Immature natural killer cell (primary cell): ENCODE data around the gene GJA4. TPM values are rescaled to one million over a fixed set of nuclear protein-coding genes. Genes with fewer than 3 reads are reported as not detected.
"Not testable (repeated sequence)": the region's sequence is repeated elsewhere in the genome, so short reads cannot be mapped to it uniquely, and the experiment has no call there.

Experiments
- DNase-seq, 3 donors: peaks; one replicate each; pipeline ENCODE4 v3.0.0; 2022; ENCODE audit warnings: mixed read lengths in 1 of 3
- H3K27ac Mint-ChIP-seq, 6 donors: one replicate each; pipeline ENCODE4 v1.8.0; 2020; ENCODE audit warnings: mixed read lengths in 6 of 6, mild to moderate bottlenecking in 5 of 6, inconsistent platforms in 4 of 6, moderate library complexity in 3 of 6
- H3K27me3 Mint-ChIP-seq, 3 donors: one replicate each; pipeline ENCODE4 v1.8.0; 2020 to 2021; ENCODE audit warnings: low read depth in 3 of 3, mild to moderate bottlenecking in 3 of 3, mixed read lengths in 3 of 3, moderate library complexity in 3 of 3, inconsistent platforms in 1 of 3
- H3K36me3 Mint-ChIP-seq, 3 donors: one replicate each; pipeline ENCODE4 v1.8.0; 2020; ENCODE audit warnings: mixed read lengths in 3 of 3, inconsistent platforms in 2 of 3, mild to moderate bottlenecking in 2 of 3
- H3K4me1 Mint-ChIP-seq, 2 donors: one replicate each; pipeline ENCODE4 v1.8.0; 2020; ENCODE audit warnings: inconsistent platforms in 2 of 2, mild to moderate bottlenecking in 2 of 2, mixed read lengths in 2 of 2, moderate library complexity in 1 of 2
- H3K4me3 Mint-ChIP-seq, 5 donors: one replicate each; pipeline ENCODE4 v1.8.0; 2020; ENCODE audit warnings: mild to moderate bottlenecking in 5 of 5, mixed read lengths in 5 of 5, inconsistent platforms in 3 of 5, moderate library complexity in 3 of 5
- H3K9me3 Mint-ChIP-seq, 6 donors: one replicate each; pipeline ENCODE4 v1.8.0; 2020; ENCODE audit warnings: mild to moderate bottlenecking in 6 of 6, mixed read lengths in 6 of 6, inconsistent platforms in 4 of 6, moderate library complexity in 3 of 6
- polyA plus RNA-seq, 3 donors: library from polyadenylated mRNA; unstranded; fragments of 300-500 nt; fragmentation: Illumina TruSeq; gene quantifications; one replicate each; pipeline ENCODE4 v1.2.3, GENCODE V29; 2021

Gene GJA4
- polyA plus RNA-seq, 3 donors from 2014 or later, result not detected

DNA sequence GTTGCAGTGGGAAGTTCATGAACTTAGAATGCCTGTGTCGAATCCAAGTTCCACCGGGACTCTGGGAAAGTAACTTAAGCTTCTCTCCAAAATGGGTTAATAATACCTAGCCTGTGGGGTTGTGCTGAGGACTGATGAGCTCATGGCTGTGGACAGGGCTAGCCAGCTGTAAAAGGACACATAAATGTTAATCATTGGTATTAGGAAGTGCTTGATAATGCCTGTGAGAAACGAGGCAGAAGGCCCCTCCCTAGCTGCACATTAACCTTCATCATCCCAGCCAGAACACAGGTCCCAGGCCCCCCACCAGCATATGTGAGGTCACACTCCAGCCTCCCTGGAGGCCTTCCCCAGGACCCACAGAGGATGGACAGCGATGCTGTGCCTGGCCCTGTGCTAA is 34.0 kb upstream of the GJA4 start:
- H3K4me3 Mint-ChIP-seq, result no peak overlapping the region
- peaks cover 0 to 4% (median 2%) of the 10 kb centered on the region in 3 donors for H3K27me3 Mint-ChIP-seq
- no peaks in the 10 kb centered on the region for H3K4me1 Mint-ChIP-seq
- no peaks in the 10 kb centered on the region for H3K9me3 Mint-ChIP-seq
- no peak overlapping the region for H3K27ac Mint-ChIP-seq
- DNase-seq, result no peak
- H3K36me3 Mint-ChIP-seq, result no peaks in the 10 kb centered on the region

DNA sequence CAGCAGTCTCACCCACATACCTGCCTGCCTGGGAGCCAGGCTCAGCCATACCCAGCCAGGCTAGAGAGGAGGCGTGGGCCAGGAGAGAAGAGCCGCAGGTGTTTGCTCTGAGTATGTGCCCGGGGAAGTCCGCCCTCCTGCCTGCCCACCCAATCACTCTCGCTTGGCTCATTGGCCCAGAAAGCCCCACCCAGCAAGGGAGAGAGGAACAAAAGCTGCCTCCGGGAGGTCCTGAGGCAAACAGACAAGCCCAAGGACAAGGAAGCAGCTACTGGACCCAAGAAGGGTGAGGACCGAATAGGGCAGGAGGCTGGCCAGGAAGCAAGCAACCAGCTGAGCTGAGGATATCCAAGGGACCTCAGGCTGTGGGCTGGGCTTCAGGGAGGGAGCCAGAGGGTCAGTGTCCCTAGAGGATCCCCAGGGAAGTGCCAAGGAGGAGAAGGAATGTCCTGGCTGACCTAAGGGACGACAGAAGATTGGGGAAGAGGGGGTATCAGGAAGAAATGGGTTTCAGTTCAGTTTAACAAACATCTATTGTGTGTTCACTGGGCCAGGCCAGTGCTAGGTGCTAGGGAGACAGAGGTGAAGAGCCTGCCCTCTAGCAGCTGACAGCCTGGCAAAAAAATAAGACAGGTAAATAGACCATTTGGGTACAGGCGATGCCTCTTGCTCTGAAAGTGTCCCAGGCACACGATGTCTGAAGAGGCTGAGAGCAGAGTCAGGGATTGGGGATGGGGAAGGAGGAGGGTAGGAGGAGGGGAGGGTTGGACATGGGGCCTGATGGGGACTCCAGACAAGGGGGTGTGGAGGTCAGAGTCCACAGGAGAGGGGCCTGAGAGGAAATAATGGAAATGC is 33.1 kb upstream of the GJA4 start, which contains the start of gene GJB4:
Gene GJB4 (plus strand): TSS at position 238 of the 855 bp plus-strand sequence. CDS start 1,515 bp downstream, outside the sequence.
- H3K36me3 Mint-ChIP-seq, result no peaks in the 10 kb centered on the region
- H3K9me3 Mint-ChIP-seq, result no peaks in the 10 kb centered on the region
- no peak within 1 kb of the TSS for H3K27ac Mint-ChIP-seq
- H3K4me3 Mint-ChIP-seq, result no peak within 1 kb of the TSS
- no peak for DNase-seq
- peaks cover 0 to 4% (median 2%) of the 10 kb centered on the region in 3 donors for H3K27me3 Mint-ChIP-seq
- no peaks in the 10 kb centered on the region for H3K4me1 Mint-ChIP-seq

DNA sequence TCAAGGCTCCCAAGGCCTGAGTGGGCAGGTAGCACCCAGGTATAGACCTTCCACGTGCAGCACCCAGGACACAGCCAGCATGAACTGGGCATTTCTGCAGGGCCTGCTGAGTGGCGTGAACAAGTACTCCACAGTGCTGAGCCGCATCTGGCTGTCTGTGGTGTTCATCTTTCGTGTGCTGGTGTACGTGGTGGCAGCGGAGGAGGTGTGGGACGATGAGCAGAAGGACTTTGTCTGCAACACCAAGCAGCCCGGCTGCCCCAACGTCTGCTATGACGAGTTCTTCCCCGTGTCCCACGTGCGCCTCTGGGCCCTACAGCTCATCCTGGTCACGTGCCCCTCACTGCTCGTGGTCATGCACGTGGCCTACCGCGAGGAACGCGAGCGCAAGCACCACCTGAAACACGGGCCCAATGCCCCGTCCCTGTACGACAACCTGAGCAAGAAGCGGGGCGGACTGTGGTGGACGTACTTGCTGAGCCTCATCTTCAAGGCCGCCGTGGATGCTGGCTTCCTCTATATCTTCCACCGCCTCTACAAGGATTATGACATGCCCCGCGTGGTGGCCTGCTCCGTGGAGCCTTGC is 31.5 kb upstream of the GJA4 start:
- Mint-ChIP-seq H3K36me3 (no peaks in the 10 kb centered on the region), H3K4me3 (no peak overlapping the region), H3K27me3 (peaks cover 0 to 2% (median 2%) of the 10 kb centered on the region in 3 donors), H3K9me3 (no peaks in the 10 kb centered on the region), H3K4me1 (no peaks in the 10 kb centered on the region), H3K27ac (no peak overlapping the region)
- DNase-seq, result no peak

GRCh38 chr1:34761776-34762307 is 31.0 kb upstream of the GJA4 start:
- Mint-ChIP-seq H3K4me3 (no peak overlapping the region), H3K9me3 (no peaks in the 10 kb centered on the region), H3K27ac (no peak overlapping the region), H3K4me1 (no peaks in the 10 kb centered on the region), H3K36me3 (no peaks in the 10 kb centered on the region), H3K27me3 (peaks cover 0 to 2% (median 2%) of the 10 kb centered on the region in 3 donors)
- DNase-seq, result no peak

DNA sequence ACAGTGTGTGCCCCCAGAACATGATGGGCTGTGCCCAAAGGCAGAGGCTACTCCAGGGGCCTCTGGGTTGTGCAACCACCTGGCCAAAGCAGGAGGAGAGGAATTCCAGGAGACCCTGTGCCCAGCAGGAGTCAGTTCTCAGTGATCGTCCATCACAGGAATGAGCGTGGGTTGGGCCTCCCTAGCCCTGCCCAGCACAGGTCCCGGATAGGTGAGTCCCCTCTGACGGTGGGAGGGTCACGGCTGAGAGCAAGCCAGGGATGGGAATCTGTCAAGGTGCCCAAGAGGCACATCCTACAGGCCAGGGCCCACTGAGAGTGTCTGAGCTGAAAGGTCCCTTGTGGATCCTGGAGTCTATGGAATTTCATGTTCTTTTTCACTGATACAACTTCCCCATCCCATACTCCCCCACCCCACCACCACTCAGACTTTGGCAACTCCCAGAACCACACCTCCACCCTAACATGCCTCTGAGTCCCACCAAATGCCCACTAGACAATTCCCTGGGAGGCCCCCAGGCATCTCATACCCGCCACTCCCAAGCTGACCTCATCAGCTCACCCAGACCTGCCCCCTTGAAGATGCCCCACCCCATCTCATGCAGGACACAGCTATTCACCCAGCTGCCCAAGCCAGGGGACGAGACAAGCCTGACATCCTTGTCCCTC is 30.2 kb upstream of the GJA4 start:
- Mint-ChIP-seq H3K4me3 (no peak overlapping the region), H3K27ac (no peak overlapping the region), H3K9me3 (no peaks in the 10 kb centered on the region), H3K27me3 (peaks cover 0 to 2% (median 2%) of the 10 kb centered on the region in 3 donors), H3K36me3 (no peaks in the 10 kb centered on the region), H3K4me1 (no peaks in the 10 kb centered on the region)
- DNase-seq, result no peak

DNA sequence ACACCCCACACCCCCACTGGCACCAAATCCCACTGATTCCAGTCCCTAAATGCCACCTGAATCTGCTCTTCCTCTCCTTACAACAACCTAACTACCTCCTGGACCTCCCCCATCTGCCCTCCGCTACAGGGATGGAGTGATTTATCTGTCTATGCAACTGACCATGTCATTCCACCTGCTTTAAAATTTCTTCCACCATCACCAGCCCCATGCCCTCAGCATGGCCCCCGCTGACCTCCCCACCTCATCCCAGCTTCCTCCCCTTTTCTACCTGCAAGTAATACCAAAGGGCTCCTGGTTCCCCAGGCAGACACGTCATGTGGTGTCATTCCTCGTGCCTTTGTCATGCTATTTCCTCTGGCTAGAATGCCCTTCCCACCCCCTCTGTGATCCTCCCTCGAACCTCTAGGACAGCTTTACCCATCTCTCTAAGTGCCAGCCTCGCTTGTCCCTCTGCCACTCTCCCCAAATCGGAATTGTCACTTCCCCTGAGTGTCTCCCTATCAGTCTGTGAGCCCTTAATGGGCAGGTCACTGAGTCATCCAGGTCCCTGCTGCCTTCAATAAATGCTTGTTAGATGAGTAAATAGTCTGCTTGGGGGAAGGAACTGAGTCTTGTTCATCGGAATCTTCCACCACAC is 29.5 kb upstream of the GJA4 start:
- no peak for DNase-seq

GRCh38 chr1:34768856-34769255 is 23.9 kb upstream of the GJA4 start:
- Mint-ChIP-seq H3K4me3 (no peak overlapping the region), H3K4me1 (no peaks in the 10 kb centered on the region), H3K27ac (no peak overlapping the region), H3K36me3 (no peaks in the 10 kb centered on the region), H3K27me3 (peaks cover 0 to 4% (median 0%) of the 10 kb centered on the region in 3 donors), H3K9me3 (no peaks in the 10 kb centered on the region)
- DNase-seq, result no peak

More for the DNA sequence above, 29.5 kb upstream of the GJA4 start:
- no peak overlapping the region for H3K4me3 Mint-ChIP-seq
- no peaks in the 10 kb centered on the region for H3K9me3 Mint-ChIP-seq
- no peaks in the 10 kb centered on the region for H3K36me3 Mint-ChIP-seq
- H3K27ac Mint-ChIP-seq, result no peak overlapping the region
- peaks cover 0 to 2% (median 2%) of the 10 kb centered on the region in 3 donors for H3K27me3 Mint-ChIP-seq
- no peaks in the 10 kb centered on the region for H3K4me1 Mint-ChIP-seq

DNA sequence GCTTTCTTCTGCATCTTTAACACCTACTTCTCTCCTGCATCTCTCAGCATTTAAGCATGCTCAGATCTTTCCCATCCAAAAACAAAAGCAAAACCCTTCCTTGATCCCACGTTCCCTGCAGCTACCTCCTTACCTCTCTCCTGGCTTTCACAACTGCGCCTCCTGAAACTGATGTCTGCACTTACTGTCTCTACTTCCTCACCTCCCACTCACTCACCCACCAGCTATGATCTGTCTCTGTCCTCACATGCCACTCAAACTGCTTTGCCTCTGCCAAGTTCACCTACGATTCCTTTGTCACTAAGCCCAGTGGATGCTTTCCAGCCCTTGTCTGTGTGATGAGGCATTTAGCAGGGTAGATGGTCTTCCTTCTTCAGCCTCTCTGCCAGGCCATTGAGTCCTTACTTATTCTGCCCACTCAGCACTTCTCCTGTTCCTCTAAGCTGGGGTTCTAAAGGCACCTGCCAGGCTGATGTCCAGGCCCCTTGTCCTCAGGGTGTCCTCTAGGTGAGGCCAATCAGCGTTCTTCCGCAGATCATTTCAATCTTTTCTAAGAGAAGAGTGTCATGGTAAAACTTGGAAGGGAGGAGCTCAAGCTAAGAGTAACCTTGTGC is 21.8 kb upstream of the GJA4 start:
- no peak for DNase-seq
- H3K4me1 Mint-ChIP-seq, result no peaks in the 10 kb centered on the region
- H3K27ac Mint-ChIP-seq, result no peak overlapping the region
- H3K27me3 Mint-ChIP-seq, result peaks cover 0 to 4% (median 4%) of the 10 kb centered on the region in 3 donors
- H3K4me3 Mint-ChIP-seq, result no peak overlapping the region
- no peaks in the 10 kb centered on the region for H3K9me3 Mint-ChIP-seq
- no peaks in the 10 kb centered on the region for H3K36me3 Mint-ChIP-seq

- Mint-ChIP-seq H3K4me1 (no peaks in the 10 kb centered on the region), H3K36me3 (no peaks in the 10 kb centered on the region), H3K27ac (no peak overlapping the region), H3K9me3 (no peaks in the 10 kb centered on the region), H3K27me3 (peaks cover 0 to 4% (median 4%) of the 10 kb centered on the region in 3 donors), H3K4me3 (no peak overlapping the region)
- DNase-seq, result no peak
These were observed 21.0 kb upstream of the GJA4 start for GRCh38 chr1:34771573-34772371.

DNA sequence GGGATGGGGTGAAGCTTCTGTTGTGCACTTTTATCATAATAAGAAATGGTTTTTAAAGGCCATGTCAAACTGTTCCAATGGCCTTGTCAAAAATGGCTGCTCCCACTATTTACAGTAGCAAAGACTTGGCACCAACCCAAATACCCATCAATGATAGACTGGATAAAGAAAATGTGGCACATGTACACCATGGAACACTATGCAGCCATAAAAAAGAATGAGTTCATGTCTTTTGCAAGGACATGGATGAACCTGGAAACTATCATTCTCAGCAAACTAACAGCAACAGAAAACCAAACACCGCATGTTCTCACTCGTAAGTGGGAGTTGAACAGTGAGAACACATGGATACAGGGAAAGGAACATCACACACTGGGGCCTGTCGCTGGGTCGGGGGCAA is 19.7 kb upstream of the GJA4 start:
- DNase-seq, H3K27ac Mint-ChIP-seq, H3K4me1 Mint-ChIP-seq, H3K9me3 Mint-ChIP-seq, H3K4me3 Mint-ChIP-seq, H3K36me3 Mint-ChIP-seq, H3K27me3 Mint-ChIP-seq: not testable (repeated sequence)

- H3K27me3 Mint-ChIP-seq, result peaks cover 4 to 11% (median 8%) of the 10 kb centered on the region in 3 donors
- H3K36me3 Mint-ChIP-seq, result no peaks in the 10 kb centered on the region
- H3K4me3 Mint-ChIP-seq, result no peak overlapping the region
- no peak overlapping the region for H3K27ac Mint-ChIP-seq
- no peaks in the 10 kb centered on the region for H3K9me3 Mint-ChIP-seq
- DNase-seq, result no peak
- H3K4me1 Mint-ChIP-seq, result no peaks in the 10 kb centered on the region
These were observed 17.8 kb upstream of the GJA4 start for GRCh38 chr1:34774957-34775356.

GRCh38 chr1:34776911-34777310 is 15.9 kb upstream of the GJA4 start:
- H3K27me3 Mint-ChIP-seq, result peaks cover 4 to 14% (median 8%) of the 10 kb centered on the region in 3 donors
- H3K4me3 Mint-ChIP-seq, result no peak overlapping the region
- no peaks in the 10 kb centered on the region for H3K9me3 Mint-ChIP-seq
- H3K4me1 Mint-ChIP-seq, result no peaks in the 10 kb centered on the region
- no peak overlapping the region for H3K27ac Mint-ChIP-seq
- no peak for DNase-seq
- H3K36me3 Mint-ChIP-seq, result no peaks in the 10 kb centered on the region
